Natural killer cell (primary cell): ENCODE results near the gene NAA35. TPM values are rescaled to one million over a fixed set of nuclear protein-coding genes. Genes with fewer than 3 reads are reported as not detected.
A peak's percentile ranks its signal among the peaks of the same experiment; 100 is the strongest.

Experiments used
- ATAC-seq, 3 donors: fragments of 150-1000 bp in 2 of 3; fragments of 200-7000 bp in 1 of 3; cut with Tn5 transposase; 1 replicate in 1 of 3; 2 replicates in 2 of 3; pipeline ENCODE4 v1.10.0; 2021; ENCODE audit warnings: mild to moderate bottlenecking in 2 of 3, moderate library complexity in 2 of 3
- DNase-seq, 2 donors: peaks; one replicate each; pipeline versions ENCODE4 v3.0.0 to v3.0.0-alpha.2; 2013 to 2021; ENCODE audit warnings: mixed read lengths in 1 of 2
- H3K27ac ChIP-seq: one replicate; pipeline ENCODE4 v1.5.1; 2013; ENCODE audit warnings: mild to moderate bottlenecking, low read length
- H3K27me3 ChIP-seq: one replicate; pipeline ENCODE4 v1.6.1; 2013; ENCODE audit warnings: low read length; ENCODE audit not compliant: control insufficient read depth, insufficient read depth
- H3K36me3 ChIP-seq: one replicate; pipeline ENCODE4 v1.6.1; 2013; ENCODE audit warnings: low read length; ENCODE audit not compliant: control insufficient read depth, insufficient read depth
- H3K4me1 ChIP-seq: one replicate; pipeline ENCODE4 v1.6.1; 2013; ENCODE audit warnings: low read length; ENCODE audit not compliant: control insufficient read depth, insufficient read depth
- H3K4me3 ChIP-seq: one replicate; pipeline ENCODE4 v1.5.1; 2013; ENCODE audit warnings: low read length
- H3K9me3 ChIP-seq: one replicate; pipeline ENCODE4 v1.6.1; 2013; ENCODE audit warnings: low read length; ENCODE audit not compliant: control insufficient read depth, insufficient read depth
- H3K27ac Mint-ChIP-seq, 2 donors: one replicate each; pipeline ENCODE4 v1.8.0; 2022; ENCODE audit warnings: mild to moderate bottlenecking in 2 of 2, mixed read lengths in 2 of 2, moderate library complexity in 1 of 2
- H3K27me3 Mint-ChIP-seq, 2 donors: one replicate each; pipeline ENCODE4 v1.8.0; 2022; ENCODE audit warnings: low read depth in 2 of 2, mixed read lengths in 2 of 2
- H3K36me3 Mint-ChIP-seq: one replicate; pipeline ENCODE4 v1.8.0; 2022; ENCODE audit warnings: mixed read lengths
- H3K4me1 Mint-ChIP-seq, 2 donors: one replicate each; pipeline ENCODE4 v1.8.0; 2022; ENCODE audit warnings: mixed read lengths in 2 of 2
- H3K4me3 Mint-ChIP-seq: one replicate; pipeline ENCODE4 v1.8.0; 2022; ENCODE audit warnings: mild to moderate bottlenecking, moderate library complexity, mixed read lengths
- H3K9me3 Mint-ChIP-seq, 2 donors: one replicate each; pipeline ENCODE4 v1.8.0; 2022; ENCODE audit warnings: mixed read lengths in 2 of 2
- WGBS: methylation state at CpG from one replicate; pipeline ENCODE4 v1.1.7; 2013; ENCODE audit warnings: missing lambda C conversion rate; ENCODE audit not compliant: insufficient coverage; 5-methylcytosine and 5-hydroxymethylcytosine counted together
- intact Hi-C: fragments of 100-400 bp; cut with micrococcal nuclease; formaldehyde crosslinking; loops from one replicate; pipeline ENCODE4 v1.14.2; 2022
- total RNA-seq, 4 donors: library from RNA; stranded (reverse); fragments of 120-200 nt in 1 of 4; gene quantifications; one replicate each; pipeline versions ENCODE4 v1.2.3 to v1.2.4, GENCODE V29; 2013 to 2022
- TF ChIP-seq, protein P1 (sequence below): fragments of 200-600 bp; IDR thresholded peaks from one replicate; pipeline ENCODE4 v1.8.0; 2022; ENCODE audit warnings: antibody characterized with exemption

NAA35 gene
- total RNA-seq, 3 donors from 2014 or later (not counting 1 experiment from before 2014, with no cell fraction given): 19.9 to 27.6 (median 21.0) TPM

DNA sequence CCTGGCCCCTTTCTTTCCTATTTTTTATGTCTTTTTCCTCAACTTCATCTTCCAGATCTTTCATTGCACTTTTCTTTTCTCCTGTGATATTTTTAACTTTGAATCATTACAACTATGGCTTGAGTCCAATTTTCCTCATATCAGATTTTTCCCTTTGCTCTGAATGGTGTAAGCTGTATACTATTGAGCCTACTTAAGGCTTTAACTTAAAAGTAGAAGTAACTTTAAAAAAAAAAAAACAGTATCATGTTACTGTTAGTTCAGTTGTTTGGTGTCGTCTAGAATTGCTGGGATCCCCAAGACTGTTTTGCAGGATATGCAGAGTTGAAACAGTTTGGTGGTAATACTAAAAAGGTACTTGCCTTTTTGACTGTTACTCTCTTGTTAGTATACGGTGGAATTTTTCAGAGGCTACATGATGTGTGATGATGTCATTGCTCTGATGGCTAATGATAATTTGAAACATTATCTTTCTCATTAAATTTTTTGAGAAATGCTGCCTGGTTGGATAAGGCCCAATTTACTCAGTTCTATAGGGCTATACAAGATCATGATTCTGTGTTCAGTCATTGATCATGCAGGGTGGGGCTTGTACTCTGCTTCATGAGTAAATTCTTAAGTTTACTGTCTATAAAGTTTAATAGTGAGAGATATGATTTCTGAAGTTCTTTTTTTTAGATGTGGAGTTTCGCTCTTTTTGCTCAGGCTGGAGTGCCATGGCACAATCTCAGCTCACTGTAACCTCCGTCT lies 8.8 kb downstream of the NAA35 start:
- H3K4me1 Mint-ChIP-seq: peaks cover 13 to 15% of the 10 kb centered on the region in 2 donors
- H3K27ac Mint-ChIP-seq: peak overlapping the region in 1 of 2 donors; percentile 19
- Histone ChIP-seq H3K27me3 (no peaks in the 10 kb centered on the region), H3K4me1 (no peaks in the 10 kb centered on the region), H3K36me3 (peaks cover 9% of the 10 kb centered on the region), H3K9me3 (no peaks in the 10 kb centered on the region), H3K4me3 (no peak overlapping the region), H3K27ac (no peak overlapping the region)
- WGBS: 90% methylated on average over 4 of the region's 4 CpGs
- TF ChIP-seq, protein P1, sequence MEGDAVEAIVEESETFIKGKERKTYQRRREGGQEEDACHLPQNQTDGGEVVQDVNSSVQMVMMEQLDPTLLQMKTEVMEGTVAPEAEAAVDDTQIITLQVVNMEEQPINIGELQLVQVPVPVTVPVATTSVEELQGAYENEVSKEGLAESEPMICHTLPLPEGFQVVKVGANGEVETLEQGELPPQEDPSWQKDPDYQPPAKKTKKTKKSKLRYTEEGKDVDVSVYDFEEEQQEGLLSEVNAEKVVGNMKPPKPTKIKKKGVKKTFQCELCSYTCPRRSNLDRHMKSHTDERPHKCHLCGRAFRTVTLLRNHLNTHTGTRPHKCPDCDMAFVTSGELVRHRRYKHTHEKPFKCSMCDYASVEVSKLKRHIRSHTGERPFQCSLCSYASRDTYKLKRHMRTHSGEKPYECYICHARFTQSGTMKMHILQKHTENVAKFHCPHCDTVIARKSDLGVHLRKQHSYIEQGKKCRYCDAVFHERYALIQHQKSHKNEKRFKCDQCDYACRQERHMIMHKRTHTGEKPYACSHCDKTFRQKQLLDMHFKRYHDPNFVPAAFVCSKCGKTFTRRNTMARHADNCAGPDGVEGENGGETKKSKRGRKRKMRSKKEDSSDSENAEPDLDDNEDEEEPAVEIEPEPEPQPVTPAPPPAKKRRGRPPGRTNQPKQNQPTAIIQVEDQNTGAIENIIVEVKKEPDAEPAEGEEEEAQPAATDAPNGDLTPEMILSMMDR: no peak
- ATAC-seq (no peak), DNase-seq (no peak)
- intact Hi-C loops: no loop called here
- H3K36me3 Mint-ChIP-seq: no peaks in the 10 kb centered on the region
- H3K27me3 Mint-ChIP-seq: no peaks in the 10 kb centered on the region
- H3K4me3 Mint-ChIP-seq: no peak overlapping the region
- no peaks in the 10 kb centered on the region for H3K9me3 Mint-ChIP-seq

DNA sequence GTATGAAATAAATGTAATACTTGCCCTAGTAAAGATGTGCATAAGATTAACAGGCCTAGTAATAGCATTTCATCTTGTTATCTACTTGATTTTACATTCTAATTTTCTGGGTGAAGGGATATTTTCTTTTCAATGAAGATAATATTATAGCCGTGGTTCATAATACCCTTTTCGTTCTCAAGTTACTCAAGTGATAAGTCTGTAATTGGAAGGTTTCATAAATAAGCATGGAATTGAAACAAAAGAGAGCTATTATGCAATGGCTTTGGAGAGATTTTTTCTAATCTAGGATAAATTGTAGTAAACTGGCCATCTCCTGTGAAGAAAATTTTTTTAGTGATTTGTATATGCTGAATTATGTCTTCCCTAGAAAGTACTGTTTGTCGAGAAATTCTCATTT lies 19.0 kb downstream of the NAA35 start:
- H3K4me1 ChIP-seq: no peaks in the 10 kb centered on the region
- H3K9me3 ChIP-seq: no peaks in the 10 kb centered on the region
- peaks cover 41% of the 10 kb centered on the region for H3K36me3 ChIP-seq
- no peak for ATAC-seq
- H3K27me3 Mint-ChIP-seq: no peaks in the 10 kb centered on the region
- no peaks in the 10 kb centered on the region for H3K27me3 ChIP-seq
- no peak overlapping the region for H3K27ac Mint-ChIP-seq
- H3K4me3 ChIP-seq: no peak overlapping the region
- TF ChIP-seq, protein P1: no peak
- peaks cover 9% of the 10 kb centered on the region for H3K36me3 Mint-ChIP-seq
- H3K9me3 Mint-ChIP-seq: no peaks in the 10 kb centered on the region
- DNase-seq: no peak
- WGBS: 100% methylated on average over 2 of the region's 3 CpGs
- intact Hi-C loops: no loop called here
- H3K27ac ChIP-seq: no peak overlapping the region
- no peak overlapping the region for H3K4me3 Mint-ChIP-seq
- H3K4me1 Mint-ChIP-seq: peaks cover 13 to 15% of the 10 kb centered on the region in 2 donors

DNA sequence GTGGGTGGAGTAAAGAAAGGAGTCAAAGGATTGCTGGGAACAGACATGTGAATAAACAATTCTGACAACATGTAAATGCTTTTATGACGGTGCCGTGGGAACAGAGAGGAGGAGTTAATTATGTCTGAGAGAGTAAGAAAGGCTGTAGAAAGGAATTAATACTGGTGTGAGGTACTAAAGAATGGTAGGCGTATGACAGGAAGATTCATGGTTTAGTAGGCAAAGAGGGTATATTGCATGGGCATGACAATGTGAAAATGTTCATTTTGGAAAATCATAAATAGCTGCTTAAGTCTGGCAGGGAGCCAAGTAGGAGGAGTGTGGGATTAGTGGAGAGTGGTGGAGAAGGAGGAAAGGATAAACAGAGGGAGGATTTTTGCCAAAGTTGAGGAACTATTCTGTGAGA lies 19.7 kb downstream of the NAA35 start:
- Histone ChIP-seq H3K27ac (no peak overlapping the region), H3K4me3 (no peak overlapping the region), H3K27me3 (no peaks in the 10 kb centered on the region), H3K4me1 (no peaks in the 10 kb centered on the region), H3K36me3 (peaks cover 45% of the 10 kb centered on the region), H3K9me3 (no peaks in the 10 kb centered on the region)
- ATAC-seq (no peak), DNase-seq (no peak)
- H3K4me3 Mint-ChIP-seq: no peak overlapping the region
- TF ChIP-seq, protein P1: no peak
- peaks cover 12 to 13% of the 10 kb centered on the region in 2 donors for H3K4me1 Mint-ChIP-seq
- no peaks in the 10 kb centered on the region for H3K9me3 Mint-ChIP-seq
- H3K27me3 Mint-ChIP-seq: no peaks in the 10 kb centered on the region
- WGBS: 97% methylated on average over 3 of the region's 3 CpGs
- H3K36me3 Mint-ChIP-seq: peaks cover 14% of the 10 kb centered on the region
- no peak overlapping the region for H3K27ac Mint-ChIP-seq
- intact Hi-C loops: no loop called here

DNA sequence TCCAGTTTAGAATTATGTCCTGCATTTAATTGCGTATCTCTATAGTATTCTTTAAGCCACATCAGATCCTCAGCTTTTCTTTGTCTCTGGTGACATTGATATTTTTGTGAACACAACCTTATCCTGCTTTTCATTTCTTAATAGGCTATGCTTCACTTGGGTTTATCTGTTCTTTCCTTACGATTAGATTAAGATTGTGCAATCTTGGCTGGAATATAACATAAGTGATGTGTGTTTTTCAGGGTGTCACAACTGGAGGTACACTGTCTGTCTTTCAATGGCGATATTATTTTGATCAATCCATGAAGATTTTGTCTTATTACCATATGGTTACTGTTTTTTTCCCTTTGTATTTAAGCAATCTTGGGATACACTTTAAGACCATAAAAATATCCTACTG lies 23.6 kb downstream of the NAA35 start:
- Mint-ChIP-seq H3K36me3 (peaks cover 24% of the 10 kb centered on the region), H3K27ac (no peak overlapping the region), H3K4me3 (no peak overlapping the region), H3K9me3 (no peaks in the 10 kb centered on the region), H3K27me3 (no peaks in the 10 kb centered on the region), H3K4me1 (peaks cover 6 to 12% of the 10 kb centered on the region in 2 donors)
- no peaks in the 10 kb centered on the region for H3K9me3 ChIP-seq
- H3K4me3 ChIP-seq: no peak overlapping the region
- no peaks in the 10 kb centered on the region for H3K27me3 ChIP-seq
- H3K4me1 ChIP-seq: no peaks in the 10 kb centered on the region
- ATAC-seq (no peak), DNase-seq (no peak)
- 95% methylated on average over 2 of the region's 3 CpGs for WGBS
- intact Hi-C loops: no loop called here
- TF ChIP-seq, protein P1: no peak
- H3K27ac ChIP-seq: no peak overlapping the region
- peaks cover 50% of the 10 kb centered on the region for H3K36me3 ChIP-seq
